NCI-H345 (cell line): ENCODE data around the gene LAMA3.

Source experiments
- DNase-seq: peaks from one replicate; lab custom pipeline; 2025; lab: John Stamatoyannopoulos, UW

The LAMA3 gene

DNA sequence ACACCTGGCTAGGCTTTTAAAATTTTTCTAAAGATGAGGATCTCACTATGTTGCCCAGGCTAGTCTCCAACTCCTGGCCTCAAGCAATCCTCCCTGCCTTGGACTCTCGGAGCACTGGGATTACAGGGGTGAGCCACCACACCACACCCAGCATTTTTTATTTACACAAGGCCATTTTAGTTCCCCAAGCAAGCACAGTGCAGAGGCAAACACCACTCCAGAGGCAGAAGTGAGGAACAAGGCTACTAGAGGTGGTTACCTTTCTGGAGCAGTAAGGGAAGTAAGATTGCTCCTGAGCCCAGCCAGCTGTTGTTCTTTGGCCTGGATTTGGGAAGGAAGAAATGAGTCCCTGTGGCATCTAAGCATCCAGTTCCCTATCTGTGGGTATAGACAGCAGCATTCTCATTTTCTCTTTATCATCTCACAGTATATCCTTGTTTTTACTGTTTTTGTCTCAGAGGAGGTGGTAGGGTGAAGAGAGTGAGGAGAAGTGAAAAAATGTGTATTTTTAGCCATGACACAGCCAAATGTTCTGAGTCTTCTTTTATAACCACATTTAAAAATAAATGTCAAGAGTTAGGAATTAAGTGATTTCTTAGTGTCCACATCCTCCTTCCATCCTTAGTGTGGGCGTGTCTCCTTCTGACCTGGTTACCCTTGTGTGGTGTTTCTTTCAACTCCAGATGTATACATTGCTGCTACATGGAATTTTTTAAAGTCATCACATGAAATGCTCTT lies 314.8 kb downstream of the LAMA3 start:
- DNase-seq = no peak
